Stomach (tissue), 4 donors: ENCODE data around the gene ABHD4.

Experiments
- CTCF ChIP-seq, 7 experiments: fragments of 450-650 bp in 4 of 7; fragments of 200-600 bp in 3 of 7; sonication (generic) in 3 of 7; IDR thresholded peaks; one replicate each; pipeline ENCODE4 v1.5.1; 2016 to 2019; ENCODE audit warnings: antibody characterized with exemption in 7 of 7, control low read depth in 2 of 7, mild to moderate bottlenecking in 1 of 7
- EP300 ChIP-seq: sonication (generic); formaldehyde crosslinking; IDR thresholded peaks from one replicate; pipeline ENCODE4 v1.6.1; 2017; ENCODE audit warnings: antibody characterized with exemption
- POLR2A ChIP-seq, 4 donors: fragments of 450-650 bp; IDR thresholded peaks; one replicate each; pipeline ENCODE4 v1.6.1; 2016; ENCODE audit warnings: antibody characterized with exemption in 4 of 4, control low read depth in 2 of 4, mild to moderate bottlenecking in 1 of 4, moderate library complexity in 1 of 4

- TF ChIP-seq CTCF (IDR thresholded peaks at IDR 0.05) (no peak), EP300 (no peak), POLR2A (IDR thresholded peaks at IDR 0.05) (no peak)
Observed at GRCh38 chr14:22613106-22613695, 15.1 kb downstream of the ABHD4 start.
